Limb (tissue), 2 donors: ENCODE results near the gene PLEKHN1.
"Not testable (repeated sequence)": the region's sequence is repeated elsewhere in the genome, so short reads cannot be mapped to it uniquely, and the experiment has no call there.

Experiments used
- DNase-seq, 2 donors: peaks; one replicate each; pipeline ENCODE4 v3.0.0-alpha.2; 2016; ENCODE audit errors: extremely low spot score in 2 of 2

Gene PLEKHN1

DNA sequence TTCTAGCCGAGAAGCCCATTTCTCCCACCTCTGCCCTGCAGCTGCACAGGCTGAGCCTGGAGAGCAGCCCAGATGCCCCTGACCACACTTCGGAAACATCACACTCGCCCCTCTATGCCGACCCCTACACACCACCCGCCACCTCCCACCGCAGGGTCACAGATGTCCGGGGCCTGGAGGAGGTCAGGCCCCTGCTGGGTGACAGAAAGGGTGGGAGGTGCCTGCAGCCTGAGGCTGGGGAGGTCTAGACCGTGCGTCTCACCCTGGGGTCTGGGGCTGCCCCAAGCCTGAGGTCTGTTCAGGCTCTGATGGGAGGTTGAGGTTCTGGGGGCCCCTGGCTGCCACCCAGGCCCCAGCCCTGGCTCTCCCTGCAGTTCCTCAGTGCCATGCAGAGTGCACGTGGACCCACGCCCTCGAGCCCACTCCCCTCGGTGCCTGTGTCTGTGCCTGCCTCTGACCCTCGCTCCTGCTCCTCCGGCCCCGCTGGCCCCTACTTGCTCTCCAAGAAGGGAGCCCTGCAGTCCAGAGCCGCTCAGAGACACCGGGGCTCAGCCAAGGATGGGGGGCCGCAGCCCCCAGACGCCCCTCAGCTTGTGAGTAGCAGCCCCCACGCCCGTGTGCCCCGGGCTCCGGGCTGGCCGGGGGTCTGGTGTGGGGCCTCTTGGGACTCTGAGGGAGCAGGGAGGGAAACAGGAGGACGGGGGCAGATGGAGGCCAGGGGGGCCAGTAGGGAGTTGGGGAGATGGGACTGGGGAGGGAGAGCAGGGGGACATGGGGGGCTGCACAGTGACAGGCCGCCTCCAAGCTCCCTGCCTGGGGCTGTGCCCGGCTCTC lies 7.4 kb downstream of the PLEKHN1 start:
- DNase-seq = no peak

DNA sequence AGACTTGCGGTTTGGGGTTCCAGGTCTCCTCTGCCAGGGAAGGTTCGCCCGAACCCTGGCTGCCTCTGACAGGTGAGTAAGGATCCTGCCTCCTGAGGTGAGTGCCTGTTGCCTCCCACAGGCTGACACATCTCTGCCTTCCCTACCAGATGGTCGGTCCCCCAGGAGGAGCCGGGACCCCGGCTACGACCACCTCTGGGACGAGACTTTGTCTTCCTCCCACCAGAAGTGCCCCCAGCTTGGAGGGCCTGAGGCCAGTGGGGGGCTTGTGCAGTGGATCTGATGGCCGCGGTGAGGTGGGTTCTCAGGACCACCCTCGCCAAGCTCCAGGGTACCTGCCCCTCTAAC lies 8.0 kb downstream of the PLEKHN1 start:
- DNase-seq = no peak

DNA sequence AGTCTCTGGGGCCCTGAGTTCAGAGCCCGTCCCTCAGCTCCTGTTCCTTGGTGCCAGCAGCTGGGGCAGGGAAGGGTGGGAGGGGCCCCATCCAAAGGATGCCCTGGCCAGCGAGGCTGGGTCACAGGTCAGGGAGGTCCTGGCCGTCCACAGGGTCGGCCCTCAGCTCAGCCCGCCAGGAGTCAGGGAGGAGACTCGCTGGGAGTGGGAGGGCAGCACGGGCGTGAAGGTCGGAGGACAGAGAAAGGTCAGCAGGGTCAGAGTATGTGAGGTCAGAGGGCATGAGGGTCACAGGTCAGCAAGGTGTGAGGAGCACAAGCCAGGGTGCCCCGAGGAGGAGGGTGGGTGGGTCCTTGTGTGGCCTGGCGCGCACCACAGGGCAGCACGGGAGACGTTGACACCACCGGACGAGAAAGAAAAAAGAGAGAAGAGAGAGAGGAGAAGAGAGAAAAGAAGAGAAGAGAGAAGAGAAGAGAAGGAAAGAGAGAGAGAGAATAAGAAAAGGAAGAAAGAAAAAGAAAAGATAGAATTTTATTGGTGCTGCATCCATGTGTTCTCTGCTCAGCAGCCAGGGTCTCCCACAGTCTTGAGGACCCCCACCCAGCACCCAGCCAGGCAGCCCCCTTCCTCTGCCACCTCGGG lies 8.5 kb downstream of the PLEKHN1 start:
- peak in 1 of 2 donors; percentile 33 for DNase-seq

DNA sequence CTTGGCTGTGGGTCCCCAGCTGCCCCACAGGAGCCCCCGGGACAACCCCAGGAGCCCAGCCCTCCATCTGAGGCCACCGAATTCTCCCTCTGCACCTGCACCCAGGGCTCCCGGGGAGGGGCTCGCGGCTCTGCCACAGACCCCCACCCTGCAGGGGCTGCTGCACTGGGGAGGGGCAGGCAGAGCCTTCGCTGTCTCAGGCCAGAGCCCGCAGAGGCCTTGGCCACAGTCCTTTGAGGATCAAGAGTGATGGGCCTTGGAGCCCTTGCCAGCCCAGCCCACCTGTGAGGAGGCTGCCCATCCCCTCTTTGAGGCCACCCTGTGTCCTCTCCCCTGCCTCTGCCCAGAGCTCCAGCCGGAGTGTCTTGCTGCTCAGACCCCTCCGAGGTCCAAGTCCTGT lies 9.1 kb downstream of the PLEKHN1 start:
- DNase-seq = peak in 1 of 2 donors; percentile 29

DNA sequence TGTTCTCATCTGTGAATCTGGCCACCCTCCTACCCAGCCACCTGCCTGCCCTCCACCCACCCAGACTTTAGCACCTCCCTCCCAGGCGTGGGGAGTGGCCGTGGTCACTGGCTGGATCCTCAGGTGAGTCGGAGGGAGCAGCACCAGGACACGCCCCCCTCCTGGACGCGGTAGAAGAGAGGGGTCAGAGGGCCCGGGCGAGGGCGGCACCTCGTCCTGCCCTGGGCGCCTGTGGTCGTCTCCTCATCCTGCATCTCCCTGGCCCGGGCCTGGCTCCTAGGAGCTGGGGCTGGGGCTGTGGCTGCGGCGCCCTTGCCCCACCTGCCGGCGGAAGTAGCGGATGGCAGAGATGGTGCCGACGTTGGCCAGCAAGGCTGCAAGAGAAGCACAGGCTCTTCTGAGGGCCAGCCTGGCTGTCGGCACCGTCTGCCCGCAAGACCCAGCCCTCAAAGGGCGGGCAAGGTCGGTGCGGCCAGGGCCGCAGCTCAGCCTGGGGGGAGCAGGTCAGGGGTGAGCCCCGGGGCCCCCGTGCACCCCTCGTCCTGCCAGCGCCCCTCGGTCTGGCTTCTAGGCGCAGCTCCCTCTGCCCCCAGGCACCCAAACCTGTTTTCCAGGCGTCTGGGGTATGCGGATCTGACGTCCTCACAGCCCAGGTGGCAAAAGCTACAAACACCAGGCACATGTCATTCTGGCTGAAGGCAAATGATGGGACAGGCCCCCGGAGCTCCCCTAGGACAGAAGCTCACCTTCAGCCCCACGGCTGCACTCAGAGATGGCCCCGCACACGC lies 9.8 kb downstream of the PLEKHN1 start:
- DNase-seq = peak; percentile 51 to 87

DNA sequence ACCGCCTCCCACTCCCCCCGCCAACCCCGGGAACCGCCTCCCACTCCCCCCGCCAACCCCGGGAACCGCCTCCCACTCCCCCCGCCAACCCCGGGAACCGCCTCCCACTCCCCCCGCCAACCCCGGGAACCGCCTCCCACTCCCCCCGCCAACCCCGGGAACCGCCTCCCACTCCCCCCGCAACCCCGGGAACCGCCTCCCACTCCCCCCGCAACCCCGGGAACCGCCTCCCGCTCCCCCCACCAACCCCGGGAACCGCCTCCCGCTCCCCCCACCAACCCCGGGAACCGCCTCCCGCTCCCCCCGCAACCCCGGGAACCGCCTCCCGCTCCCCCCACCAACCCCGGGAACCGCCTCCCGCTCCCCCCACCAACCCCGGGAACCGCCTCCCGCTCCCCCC lies 10.5 kb downstream of the PLEKHN1 start:
- DNase-seq = not testable (repeated sequence)

DNA sequence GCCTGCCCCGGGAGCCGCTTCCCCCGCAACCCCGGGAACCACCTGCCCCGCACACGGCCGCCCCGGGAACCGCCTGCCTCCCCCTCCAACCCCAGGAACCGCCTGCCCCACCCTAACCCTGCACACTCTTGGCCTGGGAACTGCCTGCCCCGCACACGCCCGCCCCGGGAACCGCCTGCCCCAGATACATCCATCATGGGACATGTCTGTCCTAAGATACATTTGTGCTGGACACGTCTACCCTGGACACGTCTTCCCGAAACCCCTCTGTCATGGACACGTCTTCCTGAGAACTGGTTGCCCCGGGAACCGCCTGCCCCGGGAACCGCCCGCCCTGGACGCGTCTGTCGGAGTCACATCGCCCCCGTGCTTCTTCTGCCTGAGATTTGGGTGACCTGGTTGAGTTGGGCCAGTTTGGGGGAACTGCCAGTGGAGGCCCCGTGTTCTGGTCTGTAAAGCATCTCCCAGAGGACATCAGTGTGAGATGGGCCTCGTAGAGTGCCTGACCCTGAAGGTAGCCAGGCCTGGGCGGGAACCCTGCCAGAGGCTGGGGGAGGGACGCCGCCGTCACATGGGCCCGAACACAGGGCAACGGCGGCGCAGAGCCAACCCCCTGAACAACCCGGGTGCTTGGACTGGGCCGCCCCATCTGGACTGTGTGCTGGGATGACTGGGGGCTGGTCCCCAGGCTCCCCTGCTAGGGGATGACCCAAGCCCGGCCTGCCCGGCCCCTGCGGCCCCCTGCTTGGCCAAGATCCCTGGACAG lies 12.0 kb downstream of the PLEKHN1 start:
- DNase-seq = peak in 1 of 2 donors; percentile 28

DNA sequence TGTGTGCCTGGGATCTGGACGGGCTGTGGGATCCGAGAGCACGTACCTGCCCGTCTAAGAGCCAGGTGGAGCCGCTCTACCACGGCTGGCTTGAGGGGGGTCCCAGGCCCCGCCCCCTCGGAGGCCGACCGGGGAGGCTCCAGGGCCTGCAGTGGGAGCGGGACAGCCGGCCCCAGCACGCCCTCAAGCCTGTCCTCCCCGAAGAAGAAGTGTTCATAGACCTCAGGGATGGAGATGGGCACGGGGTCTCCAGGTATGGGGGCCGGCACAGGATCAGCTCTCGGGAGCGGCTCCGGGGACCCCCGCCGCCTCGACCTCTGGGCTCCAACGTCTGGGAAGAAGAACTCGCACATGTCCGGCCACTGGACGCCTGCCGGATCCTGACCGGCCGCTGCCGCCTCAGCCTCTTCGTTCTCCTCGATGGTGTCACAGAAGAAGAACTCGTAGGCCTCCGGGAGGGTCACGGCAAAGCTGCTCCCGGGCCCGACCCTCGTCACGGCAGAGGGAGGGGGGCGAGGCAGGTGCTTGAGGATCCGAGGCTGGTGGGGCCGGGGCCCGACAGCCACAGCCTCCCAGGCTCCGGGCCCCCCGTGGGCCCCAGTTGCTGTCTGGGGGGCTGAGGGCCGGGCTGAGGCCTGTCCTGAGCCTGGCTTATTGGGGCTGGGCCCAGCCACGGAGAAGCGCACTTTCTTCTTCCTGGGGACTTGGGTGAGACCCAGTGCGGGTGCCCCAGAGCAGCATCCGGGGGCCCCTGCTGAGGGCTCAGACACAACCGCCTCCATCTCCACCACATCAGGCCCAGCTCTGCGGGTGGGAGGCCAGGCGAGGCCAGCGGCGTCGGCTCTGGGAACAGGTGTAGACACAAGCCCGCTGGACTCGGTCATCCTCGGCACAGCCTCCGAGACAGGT lies 12.8 kb downstream of the PLEKHN1 start:
- peak in 1 of 2 donors; percentile 26 for DNase-seq

DNA sequence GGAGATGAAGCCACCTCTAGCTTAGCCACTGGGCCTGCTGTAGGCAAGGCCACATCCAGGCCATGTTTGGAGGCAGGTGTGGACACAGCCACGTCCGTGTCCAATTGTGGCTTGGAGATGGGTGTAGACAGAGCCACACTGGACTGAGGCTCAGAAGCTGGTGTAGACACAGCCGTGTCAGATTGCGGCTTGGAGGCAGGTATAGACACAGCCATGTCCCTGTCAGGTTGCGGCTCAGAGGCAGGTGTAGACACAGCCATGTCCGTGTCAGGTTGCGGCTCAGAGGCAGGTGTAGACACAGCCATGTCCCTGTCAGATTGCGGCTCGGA lies 13.4 kb downstream of the PLEKHN1 start:
- no peak for DNase-seq

DNA sequence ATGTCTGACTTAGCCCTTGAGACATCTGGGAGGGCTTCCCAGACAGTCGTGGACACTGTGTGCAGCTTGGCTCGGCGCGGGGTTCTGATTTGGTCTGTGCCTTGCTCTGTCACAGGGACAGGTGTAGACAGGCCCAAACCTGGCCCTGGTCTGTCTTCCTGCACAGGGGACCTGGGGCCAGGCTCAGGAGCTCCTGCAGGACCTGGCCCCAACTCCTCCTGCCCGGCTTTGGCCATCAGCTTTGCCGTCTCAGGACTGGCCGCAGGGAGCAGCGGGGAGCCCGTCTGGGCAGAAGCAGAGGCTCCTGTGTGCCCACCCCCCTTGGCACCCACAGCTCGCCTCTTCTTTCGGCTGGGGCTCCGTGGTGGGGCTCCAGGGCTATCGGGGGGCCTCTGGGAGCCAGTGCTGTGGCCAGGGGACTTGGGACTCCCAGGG lies 13.9 kb downstream of the PLEKHN1 start:
- peak in 1 of 2 donors; percentile 32 for DNase-seq

DNA sequence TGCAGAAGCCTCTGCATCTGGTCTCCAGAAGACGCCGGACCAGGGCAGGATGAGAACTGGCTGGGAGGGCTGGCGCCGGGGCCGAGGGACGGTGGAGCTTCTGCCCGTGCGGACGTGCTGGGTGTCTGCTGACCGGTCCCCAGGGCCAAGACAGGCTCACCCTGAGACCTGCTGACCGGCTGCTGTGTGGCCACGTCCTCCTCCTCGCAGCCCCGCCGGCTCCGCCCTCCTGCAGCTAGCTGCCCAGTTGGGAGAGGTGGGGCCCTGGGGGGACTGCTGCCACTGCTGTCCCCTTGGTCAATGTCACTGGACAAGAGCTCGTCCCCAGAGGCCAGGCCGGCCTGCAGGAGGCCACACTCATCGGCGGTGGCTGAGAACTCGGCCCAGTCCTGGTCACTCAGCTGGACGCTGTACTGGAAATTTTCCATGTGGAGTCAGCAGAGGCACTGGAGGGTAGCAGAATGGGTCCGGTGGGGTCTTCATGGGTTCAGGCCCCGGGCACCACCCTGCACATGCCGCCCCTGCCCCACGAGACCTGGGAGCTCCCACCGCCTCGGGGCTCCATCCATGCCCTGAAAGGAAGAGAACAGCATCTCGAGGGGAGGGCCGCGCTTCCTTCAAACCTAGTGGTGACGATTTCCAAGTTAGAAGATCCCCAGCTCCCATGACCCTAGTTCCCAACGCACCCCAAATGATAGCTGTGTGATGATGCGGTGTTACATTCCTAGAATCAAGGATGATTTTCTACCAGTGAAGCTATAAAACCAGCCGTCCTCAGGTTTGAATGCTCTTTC lies 14.5 kb downstream of the PLEKHN1 start:
- no peak for DNase-seq

DNA sequence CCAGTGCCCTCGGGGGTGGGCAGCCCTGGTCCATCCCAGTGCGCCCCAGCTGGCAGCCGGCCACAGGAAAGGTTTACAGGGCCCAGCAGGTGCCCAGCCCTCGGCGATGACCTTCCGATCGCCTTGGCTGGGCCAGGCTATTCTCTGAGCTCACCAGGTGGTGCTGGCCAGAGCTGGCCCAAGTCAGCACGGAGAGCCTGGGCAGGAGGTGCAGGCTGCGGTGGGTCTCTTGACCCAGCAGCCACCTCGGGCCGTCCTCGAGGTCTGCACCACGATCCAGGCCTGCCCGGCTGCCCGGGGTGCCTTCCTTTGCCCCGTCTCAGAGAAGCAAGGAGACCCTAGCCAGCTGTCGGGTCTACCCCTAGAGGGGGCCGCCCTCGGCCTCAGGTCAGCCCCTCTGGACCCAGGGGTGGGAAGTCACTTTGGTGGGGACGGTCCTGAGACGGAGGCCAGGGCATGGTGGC lies 15.2 kb downstream of the PLEKHN1 start:
- no peak for DNase-seq

DNA sequence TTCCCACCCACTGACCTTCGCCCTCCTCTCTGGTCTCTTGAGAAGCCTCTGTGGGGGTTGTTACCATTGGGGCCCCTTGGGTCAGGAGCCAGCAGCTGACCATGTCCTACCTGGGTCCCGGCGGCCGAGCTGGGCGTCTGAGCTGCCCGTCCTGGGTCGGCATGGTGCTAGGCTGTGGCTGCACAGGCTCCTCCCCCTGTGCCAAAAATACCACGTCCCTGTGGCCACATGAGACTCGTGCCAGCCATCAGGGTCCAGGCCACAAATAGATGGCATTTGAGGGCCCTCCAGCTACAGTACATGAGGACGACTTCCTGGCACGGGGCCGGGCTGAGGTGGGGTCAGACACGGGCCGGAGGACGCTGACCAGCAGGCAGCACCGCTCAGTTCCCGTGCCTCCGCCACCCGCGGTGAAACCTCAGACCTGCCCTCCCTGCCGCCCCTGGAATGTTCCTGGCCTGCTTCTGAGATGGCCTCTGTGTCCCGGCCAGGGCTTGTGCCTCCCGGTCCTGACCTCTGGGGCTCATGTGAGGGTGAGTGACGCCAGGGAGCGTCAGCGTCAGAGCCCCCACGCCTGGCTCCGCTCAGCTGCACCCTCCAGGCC lies 15.8 kb downstream of the PLEKHN1 start, which contains the start of gene PERM1:
TSS of gene PERM1 (minus strand) at position 139 of the 604 bp plus-strand sequence. CDS start 1,064 bp downstream, outside the sequence.
- peak in 1 of 2 donors; percentile 29 for DNase-seq

DNA sequence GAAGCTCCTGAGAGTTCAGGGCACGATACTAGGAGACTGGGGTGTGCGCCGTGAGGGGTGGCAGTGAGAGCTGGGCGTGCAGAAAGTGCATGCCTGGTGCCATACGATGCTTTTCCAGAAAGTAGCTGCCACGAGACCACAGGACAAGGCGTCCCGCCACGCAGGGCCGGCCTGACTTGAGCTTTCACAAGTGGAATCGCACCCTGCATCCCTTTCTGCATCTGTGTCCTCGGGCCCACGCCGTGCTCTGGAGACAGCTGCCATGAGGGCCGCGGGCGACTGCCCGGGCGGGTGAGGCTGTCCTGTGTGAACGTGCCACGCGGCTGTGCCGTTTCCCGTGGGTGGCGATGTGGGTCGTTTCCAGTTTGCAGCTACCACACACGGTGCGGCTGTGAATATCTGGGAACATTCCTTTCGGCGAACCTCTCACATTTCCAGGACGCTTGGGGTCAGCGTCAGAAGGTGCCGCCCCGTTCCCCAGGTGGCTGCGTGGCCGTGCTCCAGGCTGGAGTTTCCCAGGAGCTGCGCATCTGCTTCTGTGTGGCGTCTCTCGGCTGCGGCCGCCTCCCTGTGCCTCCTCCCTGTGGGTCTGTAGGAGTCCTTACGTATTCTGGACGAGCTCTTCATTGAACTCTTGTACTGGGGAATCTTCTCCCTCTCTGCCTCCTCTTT lies 16.6 kb downstream of the PLEKHN1 start:
- no peak for DNase-seq

DNA sequence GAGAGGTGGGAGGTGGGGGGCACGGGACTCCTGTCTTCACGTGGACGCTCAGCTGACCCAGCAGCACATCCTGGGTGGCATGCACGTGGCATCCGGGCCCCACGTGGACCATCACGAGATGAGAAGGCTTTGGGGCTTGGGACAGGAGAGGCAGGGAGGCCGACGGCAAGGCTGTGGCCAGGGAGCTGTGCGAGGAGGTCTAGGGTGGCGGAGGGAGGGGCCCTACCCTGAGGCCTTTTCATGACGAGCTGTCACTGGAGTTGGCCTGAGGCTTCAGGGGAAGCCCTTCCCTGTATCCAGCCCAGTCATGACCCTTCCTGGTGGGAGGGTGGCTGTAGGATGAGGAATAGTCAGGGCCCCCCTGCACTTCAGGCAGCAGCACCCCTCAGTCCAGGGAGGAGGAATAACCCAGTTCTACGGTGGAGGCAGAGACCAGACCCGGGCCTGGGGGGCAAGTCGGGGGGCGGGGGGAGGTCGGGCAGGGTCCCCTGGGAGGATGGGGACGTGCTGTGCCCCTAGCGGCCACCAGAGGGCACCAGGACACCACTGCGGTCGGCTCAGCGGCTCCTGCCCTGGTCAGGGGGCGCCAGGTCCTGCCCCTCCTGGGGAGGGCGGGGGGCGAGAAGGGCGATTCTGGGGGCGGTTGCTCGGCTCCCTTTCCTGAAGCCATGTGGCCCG lies 17.7 kb downstream of the PLEKHN1 start:
- DNase-seq = peak; percentile 32 to 83

DNA sequence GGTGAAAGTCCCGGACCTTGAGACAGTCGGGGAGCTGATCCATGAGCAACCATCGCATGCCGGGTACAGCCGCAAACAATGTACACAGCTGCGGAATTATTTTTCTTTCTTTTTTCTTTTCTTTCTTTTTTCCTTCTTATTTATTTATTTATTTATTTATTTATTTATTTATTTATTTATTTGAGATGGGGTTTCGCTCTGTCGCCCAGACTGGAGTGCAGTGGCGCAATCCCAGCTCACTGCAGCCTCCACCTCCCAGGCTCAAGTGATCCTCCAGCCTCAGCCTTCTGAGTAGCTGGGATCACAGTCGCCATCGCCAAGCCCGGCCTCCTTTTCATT lies 18.2 kb downstream of the PLEKHN1 start:
- DNase-seq = no peak

DNA sequence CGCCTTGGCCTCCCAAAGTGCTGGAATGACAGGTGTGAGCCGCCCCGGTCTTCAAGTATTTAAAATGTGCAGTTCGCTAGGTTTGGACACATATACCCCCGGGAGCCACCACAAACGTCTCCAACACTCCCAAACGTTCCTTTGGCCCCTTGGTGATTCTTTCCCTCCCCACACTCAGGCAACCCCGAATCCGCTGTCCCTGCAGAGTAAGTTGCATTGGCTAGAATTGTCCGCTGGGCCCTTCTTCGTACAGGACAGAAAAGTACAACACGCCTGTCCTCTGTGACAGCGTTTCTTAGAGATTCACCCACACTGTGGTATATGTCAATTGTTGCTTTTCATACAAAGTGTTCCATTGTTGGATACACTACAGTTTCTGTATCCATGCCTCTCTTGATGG lies 18.8 kb downstream of the PLEKHN1 start:
- no peak for DNase-seq

DNA sequence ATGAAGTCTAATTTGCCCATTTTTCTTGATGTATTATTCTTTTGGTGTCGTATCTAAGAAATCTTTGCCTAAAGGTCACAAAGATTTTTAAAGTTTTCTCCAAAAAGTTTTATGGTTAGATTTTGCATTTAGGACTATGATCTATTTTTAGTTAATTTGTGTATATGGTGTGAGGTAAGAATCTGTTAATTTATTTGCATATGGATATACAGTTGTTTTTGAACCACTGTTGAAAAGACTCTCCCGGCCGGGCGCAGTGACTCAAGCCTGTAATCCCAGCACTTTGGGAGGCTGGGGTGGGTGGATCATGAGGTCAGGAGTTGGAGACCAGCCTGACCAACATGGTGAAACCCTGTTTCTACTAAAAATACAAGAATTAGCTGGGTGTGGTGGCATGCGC lies 21.8 kb downstream of the PLEKHN1 start:
- DNase-seq = not testable (repeated sequence)
